LNCAP (cell line): Measurements from ENCODE around the gene ZDHHC12.

Source experiments
- TF ChIP-seq, protein P1 (sequence below): fragments of 450-650 bp; IDR thresholded peaks from 2 replicates; pipeline ENCODE4 v1.5.1; 2017; ENCODE audit warnings: mild to moderate bottlenecking

The ZDHHC12 gene

GRCh38 chr9:128704356-128704670, 19.6 kb downstream of the ZDHHC12 start:
- TF ChIP-seq, protein P1, sequence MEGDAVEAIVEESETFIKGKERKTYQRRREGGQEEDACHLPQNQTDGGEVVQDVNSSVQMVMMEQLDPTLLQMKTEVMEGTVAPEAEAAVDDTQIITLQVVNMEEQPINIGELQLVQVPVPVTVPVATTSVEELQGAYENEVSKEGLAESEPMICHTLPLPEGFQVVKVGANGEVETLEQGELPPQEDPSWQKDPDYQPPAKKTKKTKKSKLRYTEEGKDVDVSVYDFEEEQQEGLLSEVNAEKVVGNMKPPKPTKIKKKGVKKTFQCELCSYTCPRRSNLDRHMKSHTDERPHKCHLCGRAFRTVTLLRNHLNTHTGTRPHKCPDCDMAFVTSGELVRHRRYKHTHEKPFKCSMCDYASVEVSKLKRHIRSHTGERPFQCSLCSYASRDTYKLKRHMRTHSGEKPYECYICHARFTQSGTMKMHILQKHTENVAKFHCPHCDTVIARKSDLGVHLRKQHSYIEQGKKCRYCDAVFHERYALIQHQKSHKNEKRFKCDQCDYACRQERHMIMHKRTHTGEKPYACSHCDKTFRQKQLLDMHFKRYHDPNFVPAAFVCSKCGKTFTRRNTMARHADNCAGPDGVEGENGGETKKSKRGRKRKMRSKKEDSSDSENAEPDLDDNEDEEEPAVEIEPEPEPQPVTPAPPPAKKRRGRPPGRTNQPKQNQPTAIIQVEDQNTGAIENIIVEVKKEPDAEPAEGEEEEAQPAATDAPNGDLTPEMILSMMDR: no peak

DNA sequence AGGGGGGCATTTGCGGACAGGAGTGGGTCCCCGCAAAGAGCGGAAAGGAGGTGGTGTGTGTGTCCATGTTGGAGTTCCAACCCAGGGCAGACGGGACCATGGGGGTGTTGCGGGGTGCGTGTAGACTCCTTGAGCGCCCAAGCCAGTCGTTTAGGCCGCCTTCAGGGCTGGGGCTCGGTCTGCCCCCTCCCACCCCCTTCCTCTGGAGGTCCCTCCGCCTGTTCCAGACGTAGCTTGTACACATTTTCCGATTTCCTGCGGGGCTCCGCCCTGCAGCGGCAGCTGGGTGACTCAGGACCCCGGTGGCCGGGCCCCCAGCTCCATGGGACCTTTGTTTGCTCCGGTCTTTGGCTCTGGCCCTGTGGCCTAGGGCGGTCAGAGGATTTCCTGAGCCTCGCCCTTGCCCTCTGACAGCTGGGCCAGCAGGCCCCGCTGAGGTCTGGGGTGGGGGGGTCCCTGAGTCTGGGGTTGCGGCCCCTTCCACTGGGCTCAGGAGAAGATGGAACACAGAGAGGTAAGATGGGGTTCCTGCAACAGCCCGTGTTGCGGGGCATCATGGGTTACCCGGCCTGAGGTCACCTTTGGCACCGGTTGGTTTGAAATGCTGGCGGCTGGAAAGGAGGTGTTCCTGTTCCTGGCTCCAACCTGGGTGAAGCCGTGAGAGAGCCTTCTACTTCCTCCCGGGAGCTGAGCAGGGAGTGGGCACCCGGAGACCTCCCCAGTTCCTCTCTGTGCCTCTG, 20.1 kb downstream of the ZDHHC12 start:
- TF ChIP-seq, protein P1: no peak

DNA sequence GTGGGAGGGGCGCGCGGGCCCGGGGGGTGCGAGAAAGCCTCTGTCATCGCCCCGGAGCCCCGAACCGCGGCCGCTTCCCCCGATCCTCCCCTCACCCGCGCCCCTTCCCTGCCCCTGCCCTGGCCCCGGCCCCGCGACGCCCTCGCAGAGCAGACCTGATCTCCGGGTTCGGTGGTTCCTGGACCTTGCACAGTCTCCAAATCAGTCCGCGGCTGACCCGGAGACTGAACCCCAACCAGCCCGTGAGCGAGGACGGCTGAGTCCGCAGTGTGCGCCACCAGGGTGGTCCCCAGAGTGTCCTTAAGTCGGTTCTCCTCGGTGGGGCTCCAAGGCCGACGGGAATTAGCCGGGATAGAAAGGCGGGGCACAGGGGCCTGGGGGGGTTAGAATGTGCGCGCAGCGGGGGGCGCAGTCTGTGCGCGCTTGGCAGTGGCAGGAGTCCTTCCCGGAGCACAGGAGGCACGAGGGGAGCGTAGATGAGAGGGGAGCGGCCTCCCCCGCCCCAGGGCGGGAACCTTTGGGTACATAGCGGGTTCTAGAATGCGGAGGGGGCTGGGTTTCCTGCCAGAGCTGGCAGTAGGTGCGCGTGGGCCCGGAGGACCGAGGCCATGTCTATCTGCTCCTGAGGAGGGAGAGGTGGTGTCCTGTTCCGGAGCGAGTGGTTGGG, 20.8 kb downstream of the ZDHHC12 start:
- TF ChIP-seq, protein P1: no peak

- TF ChIP-seq, protein P1: peak; percentile 92
Measured at GRCh38 chr9:128702445-128702948, 21.4 kb downstream of the ZDHHC12 start, which contains the start of gene PKN3. PKN3 (plus strand) TSS chr9:128702503; CDS start chr9:128702916, 413 bp downstream.

- TF ChIP-seq, protein P1: no peak
Measured at GRCh38 chr9:128701227-128701854, 22.6 kb downstream of the ZDHHC12 start.

DNA sequence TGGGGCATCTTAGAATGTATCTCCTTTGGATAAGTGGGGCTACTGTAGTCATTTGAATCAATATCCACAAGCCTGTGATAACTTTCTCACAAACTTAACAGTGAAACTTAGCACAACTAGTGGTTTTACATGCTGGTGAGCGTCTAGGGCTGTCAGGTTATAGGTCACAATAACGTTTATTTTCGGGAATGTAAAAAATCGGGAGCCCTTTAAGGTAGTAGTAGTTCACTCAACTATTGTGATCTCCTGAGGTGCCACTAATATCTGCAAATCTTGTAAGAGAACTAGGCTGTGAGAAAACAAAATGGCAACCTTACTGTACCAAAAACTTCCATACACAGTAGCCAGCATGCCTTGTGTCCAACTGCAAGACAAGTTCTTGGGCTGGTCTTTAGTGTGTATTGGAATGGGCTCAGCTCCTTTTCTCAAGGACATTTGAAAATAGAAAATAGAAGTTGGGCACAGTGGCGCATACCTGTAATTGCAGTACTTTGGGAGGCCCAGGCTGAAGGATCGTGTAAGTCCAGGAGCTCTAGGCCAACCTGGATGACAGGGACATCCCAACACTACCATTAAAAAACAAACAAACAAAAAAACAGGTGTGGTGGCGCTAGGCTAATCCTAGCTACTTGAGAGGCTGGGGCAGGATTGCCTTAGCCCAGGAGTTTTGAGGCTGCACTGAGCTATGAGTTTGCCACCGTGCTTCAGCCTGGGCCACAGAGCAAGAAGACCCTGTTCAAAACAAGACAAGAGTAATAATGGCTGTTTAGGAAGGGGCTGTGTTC, 26.8 kb downstream of the ZDHHC12 start:
- TF ChIP-seq, protein P1: no peak

GRCh38 chr9:128694344-128694743, 29.6 kb downstream of the ZDHHC12 start:
- TF ChIP-seq, protein P1: no peak
